Liver (tissue), 9 donors: ENCODE data around the gene CXCL16. TPM values are rescaled to one million over a fixed set of nuclear protein-coding genes. Genes with fewer than 3 reads are reported as not detected.

Experiments
- DNase-seq: peaks from one replicate; pipeline ENCODE4 v3.0.0-alpha.2; 2017; ENCODE audit warnings: low spot score
- H3K27ac ChIP-seq, 2 donors: one replicate each; pipeline ENCODE4 v1.7.0; 2013; ENCODE audit warnings: inconsistent platforms in 2 of 2, low read length in 2 of 2, control low read depth in 1 of 2, low read depth in 1 of 2, mild to moderate bottlenecking in 1 of 2
- H3K27me3 ChIP-seq, 4 donors: one replicate each; pipeline versions ENCODE4 v1.6.1 to v1.7.0; 2013; ENCODE audit warnings: low read length in 3 of 4, inconsistent platforms in 1 of 4, mild to moderate bottlenecking in 1 of 4, moderate library complexity in 1 of 4; ENCODE audit not compliant: control insufficient read depth in 4 of 4, insufficient read depth in 4 of 4
- H3K36me3 ChIP-seq, 4 donors: one replicate each; pipeline versions ENCODE4 v1.6.1 to v1.7.0; 2013; ENCODE audit warnings: low read length in 3 of 4, mild to moderate bottlenecking in 3 of 4, low read depth in 1 of 4, moderate library complexity in 1 of 4; ENCODE audit not compliant: control insufficient read depth in 4 of 4, insufficient read depth in 3 of 4
- H3K4me1 ChIP-seq, 4 donors: one replicate each; pipeline versions ENCODE4 v1.6.1 to v1.7.0; 2013; ENCODE audit warnings: low read length in 3 of 4, mild to moderate bottlenecking in 3 of 4, moderate library complexity in 1 of 4; ENCODE audit not compliant: control insufficient read depth in 4 of 4, insufficient read depth in 4 of 4
- H3K4me3 ChIP-seq, 3 donors: one replicate each; pipeline versions ENCODE4 v1.6.1 to v1.7.0; 2013; ENCODE audit warnings: low read length in 3 of 3, control low read depth in 1 of 3, low read depth in 1 of 3, mild to moderate bottlenecking in 1 of 3
- H3K9ac ChIP-seq, 2 donors: one replicate each; pipeline ENCODE4 v1.7.0; 2013; ENCODE audit warnings: low read length in 2 of 2, mild to moderate bottlenecking in 2 of 2, moderate library complexity in 2 of 2, control low read depth in 1 of 2, low read depth in 1 of 2
- H3K9me3 ChIP-seq, 4 donors: one replicate each; pipeline versions ENCODE4 v1.6.1 to v1.7.0; 2013; ENCODE audit warnings: low read length in 3 of 4; ENCODE audit not compliant: control insufficient read depth in 4 of 4
- FOXA2 ChIP-seq: IDR thresholded peaks from 2 replicates; pipeline ENCODE4 v1.6.1; 2016; ENCODE audit warnings: antibody characterized with exemption
- GABPA ChIP-seq, 2 donors: IDR thresholded peaks in 1 of 2; conservative IDR thresholded peaks in 1 of 2; 2 replicates each; pipeline ENCODE4 v1.6.1; 2016; ENCODE audit warnings: antibody characterized with exemption in 2 of 2, mild to moderate bottlenecking in 1 of 2, moderate library complexity in 1 of 2
- JUND ChIP-seq, 2 donors: IDR thresholded peaks; 2 replicates each; pipeline ENCODE4 v1.6.1; 2016; ENCODE audit warnings: antibody characterized with exemption in 2 of 2
- NR2F2 ChIP-seq: IDR thresholded peaks from 2 replicates; pipeline ENCODE4 v1.6.1; 2016; ENCODE audit warnings: antibody characterized with exemption
- RAD21 ChIP-seq, 2 donors: IDR thresholded peaks; 2 replicates each; pipeline ENCODE4 v1.6.1; 2016; ENCODE audit warnings: antibody characterized with exemption in 2 of 2, mild to moderate bottlenecking in 2 of 2
- RXRA ChIP-seq, 2 donors: IDR thresholded peaks; 2 replicates each; pipeline ENCODE4 v1.6.1; 2017 to 2018; ENCODE audit warnings: antibody characterized with exemption in 2 of 2, mild to moderate bottlenecking in 1 of 2
- TAF1 ChIP-seq: conservative IDR thresholded peaks from 2 replicates; pipeline ENCODE4 v1.6.1; 2016; ENCODE audit warnings: antibody characterized with exemption, mild to moderate bottlenecking
- WGBS: extraction: QIAGEN DNeasy Blood & Tissue Kit; methylation state at CpG from one replicate; pipeline ENCODE4 v1.1.7; 2013; 5-methylcytosine and 5-hydroxymethylcytosine counted together
- polyA plus RNA-seq, 2 donors: library from polyadenylated mRNA; stranded (reverse) in 1 of 2; unstranded in 1 of 2; fragments of 200-250 nt in 1 of 2; fragments of >200 nt in 1 of 2; fragmentation: Nextera tagmentation in 1 of 2; extraction: Ambion mirVana in 1 of 2; gene quantifications; one replicate each; pipeline versions ENCODE4 v1.2.1 to v1.2.3, GENCODE V29; 2013 to 2015
- total RNA-seq, 2 donors: library from RNA; depleted of rRNA; stranded (reverse); fragments of >200 nt; gene quantifications; one replicate each; pipeline ENCODE4 v1.2.3, GENCODE V29; 2014
- TF ChIP-seq, protein P1 (sequence below): IDR thresholded peaks from 2 replicates; pipeline ENCODE4 v1.6.1; 2016; ENCODE audit warnings: antibody characterized with exemption
- TF ChIP-seq, protein P2 (sequence below): IDR thresholded peaks from 2 replicates; pipeline ENCODE4 v1.6.1; 2016; ENCODE audit warnings: antibody characterized with exemption
- TF ChIP-seq, protein P3 (sequence below): IDR thresholded peaks from 2 replicates; pipeline ENCODE4 v1.6.1; 2016; ENCODE audit warnings: antibody characterized with exemption, mild to moderate bottlenecking
- TF ChIP-seq, protein P4 (sequence below): IDR thresholded peaks from 2 replicates; pipeline ENCODE4 v1.6.1; 2016; ENCODE audit warnings: antibody characterized with exemption
- donor health status: healthy.
- donor health status: healthy.
- donor health status: healthy.
- donor health status: healthy.
- donor health status: healthy.

The CXCL16 gene
- total and polyA plus RNA-seq, 4 donors: 10.7 to 41.1 (median 16.1) TPM

DNA sequence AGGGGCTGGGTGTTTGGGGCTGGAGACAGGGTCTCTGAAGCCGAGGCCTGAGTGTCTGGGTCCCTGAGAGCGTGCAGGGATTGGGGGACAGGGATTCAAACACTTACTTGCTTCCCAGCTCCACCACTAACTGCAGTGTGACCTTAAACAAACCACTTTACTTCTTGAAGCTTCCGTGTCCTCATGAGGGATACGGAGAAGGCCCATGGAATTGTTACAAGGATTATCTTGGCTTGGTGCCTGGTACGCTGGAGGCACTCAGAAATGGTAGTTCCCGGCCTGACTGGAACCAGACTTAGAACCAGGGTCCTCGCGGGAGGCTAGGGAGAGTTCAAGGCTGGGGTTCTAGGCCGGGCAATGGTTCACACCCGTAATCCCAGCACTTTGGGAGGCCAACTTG lies 2.9 kb upstream of the CXCL16 start:
- 80% methylated on average over 10 of the region's 10 CpGs for WGBS
- H3K27ac ChIP-seq: no peak overlapping the region
- H3K4me3 ChIP-seq: no peak overlapping the region
- TF ChIP-seq, protein P1, sequence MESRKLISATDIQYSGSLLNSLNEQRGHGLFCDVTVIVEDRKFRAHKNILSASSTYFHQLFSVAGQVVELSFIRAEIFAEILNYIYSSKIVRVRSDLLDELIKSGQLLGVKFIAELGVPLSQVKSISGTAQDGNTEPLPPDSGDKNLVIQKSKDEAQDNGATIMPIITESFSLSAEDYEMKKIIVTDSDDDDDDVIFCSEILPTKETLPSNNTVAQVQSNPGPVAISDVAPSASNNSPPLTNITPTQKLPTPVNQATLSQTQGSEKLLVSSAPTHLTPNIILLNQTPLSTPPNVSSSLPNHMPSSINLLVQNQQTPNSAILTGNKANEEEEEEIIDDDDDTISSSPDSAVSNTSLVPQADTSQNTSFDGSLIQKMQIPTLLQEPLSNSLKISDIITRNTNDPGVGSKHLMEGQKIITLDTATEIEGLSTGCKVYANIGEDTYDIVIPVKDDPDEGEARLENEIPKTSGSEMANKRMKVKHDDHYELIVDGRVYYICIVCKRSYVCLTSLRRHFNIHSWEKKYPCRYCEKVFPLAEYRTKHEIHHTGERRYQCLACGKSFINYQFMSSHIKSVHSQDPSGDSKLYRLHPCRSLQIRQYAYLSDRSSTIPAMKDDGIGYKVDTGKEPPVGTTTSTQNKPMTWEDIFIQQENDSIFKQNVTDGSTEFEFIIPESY: no peak
- no peak for TF ChIP-seq FOXA2
- TF ChIP-seq RAD21 (IDR thresholded peaks at IDR 0.05): no peak
- TF ChIP-seq, protein P2, sequence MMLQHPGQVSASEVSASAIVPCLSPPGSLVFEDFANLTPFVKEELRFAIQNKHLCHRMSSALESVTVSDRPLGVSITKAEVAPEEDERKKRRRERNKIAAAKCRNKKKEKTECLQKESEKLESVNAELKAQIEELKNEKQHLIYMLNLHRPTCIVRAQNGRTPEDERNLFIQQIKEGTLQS: no peak
- TF ChIP-seq TAF1: no peak
- TF ChIP-seq NR2F2: no peak
- TF ChIP-seq, protein P3, sequence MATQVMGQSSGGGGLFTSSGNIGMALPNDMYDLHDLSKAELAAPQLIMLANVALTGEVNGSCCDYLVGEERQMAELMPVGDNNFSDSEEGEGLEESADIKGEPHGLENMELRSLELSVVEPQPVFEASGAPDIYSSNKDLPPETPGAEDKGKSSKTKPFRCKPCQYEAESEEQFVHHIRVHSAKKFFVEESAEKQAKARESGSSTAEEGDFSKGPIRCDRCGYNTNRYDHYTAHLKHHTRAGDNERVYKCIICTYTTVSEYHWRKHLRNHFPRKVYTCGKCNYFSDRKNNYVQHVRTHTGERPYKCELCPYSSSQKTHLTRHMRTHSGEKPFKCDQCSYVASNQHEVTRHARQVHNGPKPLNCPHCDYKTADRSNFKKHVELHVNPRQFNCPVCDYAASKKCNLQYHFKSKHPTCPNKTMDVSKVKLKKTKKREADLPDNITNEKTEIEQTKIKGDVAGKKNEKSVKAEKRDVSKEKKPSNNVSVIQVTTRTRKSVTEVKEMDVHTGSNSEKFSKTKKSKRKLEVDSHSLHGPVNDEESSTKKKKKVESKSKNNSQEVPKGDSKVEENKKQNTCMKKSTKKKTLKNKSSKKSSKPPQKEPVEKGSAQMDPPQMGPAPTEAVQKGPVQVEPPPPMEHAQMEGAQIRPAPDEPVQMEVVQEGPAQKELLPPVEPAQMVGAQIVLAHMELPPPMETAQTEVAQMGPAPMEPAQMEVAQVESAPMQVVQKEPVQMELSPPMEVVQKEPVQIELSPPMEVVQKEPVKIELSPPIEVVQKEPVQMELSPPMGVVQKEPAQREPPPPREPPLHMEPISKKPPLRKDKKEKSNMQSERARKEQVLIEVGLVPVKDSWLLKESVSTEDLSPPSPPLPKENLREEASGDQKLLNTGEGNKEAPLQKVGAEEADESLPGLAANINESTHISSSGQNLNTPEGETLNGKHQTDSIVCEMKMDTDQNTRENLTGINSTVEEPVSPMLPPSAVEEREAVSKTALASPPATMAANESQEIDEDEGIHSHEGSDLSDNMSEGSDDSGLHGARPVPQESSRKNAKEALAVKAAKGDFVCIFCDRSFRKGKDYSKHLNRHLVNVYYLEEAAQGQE: no peak
- no peak for TF ChIP-seq GABPA (IDR thresholded peaks at IDR 0.05 in 1 of 2, conservative IDR thresholded peaks at IDR 0.05 in 1 of 2)
- no peak for DNase-seq
- H3K27me3 ChIP-seq: no peaks in the 10 kb centered on the region
- H3K9me3 ChIP-seq: no peaks in the 10 kb centered on the region
- no peaks in the 10 kb centered on the region for H3K36me3 ChIP-seq
- H3K4me1 ChIP-seq: peaks cover 2 to 13% (median 8%) of the 10 kb centered on the region in 4 donors
- no peak overlapping the region for H3K9ac ChIP-seq

DNA sequence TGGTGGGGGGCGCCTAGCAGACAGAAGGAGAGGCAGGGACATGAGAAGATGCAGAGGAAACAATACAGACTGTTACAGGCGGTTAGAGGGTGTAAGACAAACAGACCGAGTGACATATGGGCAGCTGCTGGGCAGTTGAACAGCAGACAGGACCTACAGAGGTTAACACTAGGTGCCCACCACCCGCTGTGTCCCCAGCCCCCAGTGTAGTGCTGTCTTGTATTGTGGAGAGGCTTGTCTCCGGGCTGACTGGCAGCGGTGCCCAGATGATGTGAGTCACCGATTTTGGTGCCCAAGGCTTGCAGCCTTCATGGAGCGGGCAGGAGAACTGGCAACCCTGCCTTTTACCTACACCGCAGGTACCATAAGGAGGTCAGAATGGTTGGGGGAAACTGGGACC lies 2.4 kb upstream of the CXCL16 start:
- Histone ChIP-seq H3K4me1 (peaks cover 2 to 13% (median 8%) of the 10 kb centered on the region in 4 donors), H3K9me3 (no peaks in the 10 kb centered on the region), H3K9ac (no peak overlapping the region), H3K27me3 (no peaks in the 10 kb centered on the region), H3K36me3 (no peaks in the 10 kb centered on the region), H3K27ac (no peak overlapping the region), H3K4me3 (no peak overlapping the region)
- DNase-seq: no peak
- TF ChIP-seq RXRA (IDR thresholded peaks at IDR 0.05) (no peak), NR2F2 (no peak), GABPA (IDR thresholded peaks at IDR 0.05 in 1 of 2, conservative IDR thresholded peaks at IDR 0.05 in 1 of 2) (no peak), RAD21 (IDR thresholded peaks at IDR 0.05) (no peak), TAF1 (no peak), JUND (IDR thresholded peaks at IDR 0.05) (no peak)
- TF ChIP-seq, protein P2: no peak
- TF ChIP-seq, protein P1: no peak
- TF ChIP-seq, protein P4, sequence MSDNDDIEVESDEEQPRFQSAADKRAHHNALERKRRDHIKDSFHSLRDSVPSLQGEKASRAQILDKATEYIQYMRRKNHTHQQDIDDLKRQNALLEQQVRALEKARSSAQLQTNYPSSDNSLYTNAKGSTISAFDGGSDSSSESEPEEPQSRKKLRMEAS: no peak
- WGBS: 97% methylated on average over 9 of the region's 9 CpGs
